T-cell (primary cell): Measurements from ENCODE around the gene ROPN1B. TPM values are rescaled to one million over a fixed set of nuclear protein-coding genes. Genes with fewer than 3 reads are reported as not detected.

Experiments used
- ATAC-seq, 4 experiments: fragments of 200-7000 bp in 3 of 4; fragments of 150-1000 bp in 1 of 4; cut with Tn5 transposase; replicated peaks in 1 of 4; 1 replicate in 3 of 4; 2 replicates in 1 of 4; pipeline ENCODE4 v1.10.0; 2021; ENCODE audit warnings: moderate library complexity in 3 of 4, mild to moderate bottlenecking in 2 of 4, moderate number of reproducible peaks in 1 of 4
- CTCF ChIA-PET, 2 donors: fragments of 300-600 bp; sonication (Branson Sonifier 250); formaldehyde crosslinking; loops; one replicate each; lab custom pipeline; 2022; ENCODE audit warnings: antibody characterized with exemption in 2 of 2; lab: Charles Lee
- POLR2A ChIA-PET, 2 donors: fragments of 300-600 bp; sonication (Branson Sonifier 250); formaldehyde crosslinking; loops; one replicate each; lab custom pipeline; 2022; ENCODE audit warnings: antibody characterized with exemption in 2 of 2; lab: Charles Lee
- DNase-seq, 35 experiments: peaks; one replicate each; pipeline versions ENCODE4 v3.0.0 to v3.0.0-alpha.2; 2013 to 2023
- H3K27ac ChIP-seq: one replicate; pipeline ENCODE4 v1.5.1; 2013; ENCODE audit warnings: low read length
- H3K27me3 ChIP-seq, 2 experiments: replicated peaks in 1 of 2; 1 replicate in 1 of 2; 2 replicates in 1 of 2; pipeline versions ENCODE4 v1.6.1 to v1.7.0; 2013; ENCODE audit warnings: low read length in 1 of 2, mixed read lengths in 1 of 2; ENCODE audit not compliant: control insufficient read depth in 2 of 2, insufficient read depth in 2 of 2; ENCODE audit errors: extremely low read depth in 1 of 2
- H3K36me3 ChIP-seq, 2 donors: 1 replicate in 1 of 2; 2 replicates in 1 of 2; pipeline versions ENCODE4 v1.6.1 to v1.7.0; 2013; ENCODE audit warnings: low read length in 1 of 2; ENCODE audit not compliant: control insufficient read depth in 2 of 2, insufficient read depth in 1 of 2; ENCODE audit errors: extremely low read depth in 1 of 2
- H3K4me1 ChIP-seq, 2 experiments: 1 replicate in 1 of 2; 2 replicates in 1 of 2; pipeline versions ENCODE4 v1.6.1 to v1.7.0; 2013; ENCODE audit warnings: low read length in 2 of 2, mixed read lengths in 1 of 2; ENCODE audit not compliant: insufficient read depth in 2 of 2, control insufficient read depth in 1 of 2; ENCODE audit errors: extremely low read depth in 1 of 2
- H3K4me3 ChIP-seq, 2 donors: 1 replicate in 1 of 2; 2 replicates in 1 of 2; pipeline versions ENCODE4 v1.5.1 to v1.7.0; 2013; ENCODE audit warnings: mild to moderate bottlenecking in 2 of 2, low read length in 1 of 2, moderate library complexity in 1 of 2; ENCODE audit not compliant: control insufficient read depth in 1 of 2; ENCODE audit errors: extremely low read depth in 1 of 2
- H3K9me3 ChIP-seq: 2 replicates; pipeline ENCODE4 v1.7.0; 2013
- H3K27ac Mint-ChIP-seq, 2 donors: one replicate each; pipeline ENCODE4 v1.8.0; 2020 to 2021; ENCODE audit warnings: mild to moderate bottlenecking in 2 of 2, mixed read lengths in 2 of 2
- H3K27me3 Mint-ChIP-seq, 2 donors: one replicate each; pipeline ENCODE4 v1.8.0; 2021 to 2022; ENCODE audit warnings: mixed read lengths in 2 of 2
- H3K36me3 Mint-ChIP-seq: one replicate; pipeline ENCODE4 v1.8.0; 2021; ENCODE audit warnings: mixed read lengths
- H3K4me1 Mint-ChIP-seq, 3 donors: one replicate each; pipeline ENCODE4 v1.8.0; 2020 to 2022; ENCODE audit warnings: mixed read lengths in 3 of 3, mild to moderate bottlenecking in 1 of 3
- H3K4me3 Mint-ChIP-seq, 3 donors: one replicate each; pipeline ENCODE4 v1.8.0; 2020 to 2022; ENCODE audit warnings: mild to moderate bottlenecking in 3 of 3, mixed read lengths in 3 of 3, moderate library complexity in 3 of 3
- H3K9me3 Mint-ChIP-seq, 3 donors: one replicate each; pipeline ENCODE4 v1.8.0; 2020 to 2022; ENCODE audit warnings: mixed read lengths in 3 of 3
- WGBS: methylation state at CpG from one replicate; pipeline ENCODE4 v1.1.5; 2013; ENCODE audit warnings: missing lambda C conversion rate; ENCODE audit not compliant: insufficient coverage; 5-methylcytosine and 5-hydroxymethylcytosine counted together
- total RNA-seq, 35 experiments: library from RNA in 6 of 35; stranded (reverse) in 6 of 35; fragments of 120-200 nt in 1 of 35; gene quantifications; one replicate each; pipeline versions ENCODE4 v1.2.1 to v1.2.4 and lab custom pipeline; 2013 to 2026

Gene ROPN1B
- total RNA-seq, 5 donors from 2014 or later (not counting 1 experiment from before 2014, with no cell fraction given): not detected

DNA sequence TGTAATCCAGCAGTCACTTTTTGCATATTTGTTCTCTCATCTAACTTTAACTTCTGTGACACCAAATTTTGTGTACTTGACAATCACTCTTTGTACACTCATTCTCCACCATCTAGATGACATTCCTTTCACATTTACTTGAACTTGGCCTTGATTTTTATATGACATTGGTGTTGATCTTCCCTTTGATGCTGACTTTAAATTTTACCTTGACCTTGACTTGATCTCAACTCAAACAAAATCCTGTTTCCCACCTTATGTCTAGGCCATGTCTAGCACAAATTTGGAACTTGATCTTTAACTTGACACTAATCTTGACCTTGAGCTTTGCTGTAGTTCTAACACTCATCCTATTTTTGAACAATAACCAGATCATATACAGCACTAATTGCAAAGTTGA, 33.2 kb downstream of the ROPN1B start:
- H3K36me3 Mint-ChIP-seq: peaks cover 36% of the 10 kb centered on the region
- H3K9me3 Mint-ChIP-seq: peaks cover 8 to 22% (median 13%) of the 10 kb centered on the region in 3 donors
- Histone ChIP-seq H3K27me3 (peaks cover 0 to under 1% of the 10 kb centered on the region in 2 experiments), H3K27ac (no peak overlapping the region), H3K4me1 (no peaks in the 10 kb centered on the region), H3K4me3 (no peak overlapping the region), H3K36me3 (peaks cover 7 to 12% of the 10 kb centered on the region in 2 donors), H3K9me3 (no peaks in the 10 kb centered on the region)
- H3K4me3 Mint-ChIP-seq: no peak overlapping the region
- ATAC-seq (no peak), DNase-seq (no peak)
- H3K4me1 Mint-ChIP-seq: no peaks in the 10 kb centered on the region
- ChIA-PET CTCF (no interaction called here), POLR2A (no interaction called here)
- no peak overlapping the region for H3K27ac Mint-ChIP-seq
- peaks cover 0 to 4% of the 10 kb centered on the region in 2 donors for H3K27me3 Mint-ChIP-seq

DNA sequence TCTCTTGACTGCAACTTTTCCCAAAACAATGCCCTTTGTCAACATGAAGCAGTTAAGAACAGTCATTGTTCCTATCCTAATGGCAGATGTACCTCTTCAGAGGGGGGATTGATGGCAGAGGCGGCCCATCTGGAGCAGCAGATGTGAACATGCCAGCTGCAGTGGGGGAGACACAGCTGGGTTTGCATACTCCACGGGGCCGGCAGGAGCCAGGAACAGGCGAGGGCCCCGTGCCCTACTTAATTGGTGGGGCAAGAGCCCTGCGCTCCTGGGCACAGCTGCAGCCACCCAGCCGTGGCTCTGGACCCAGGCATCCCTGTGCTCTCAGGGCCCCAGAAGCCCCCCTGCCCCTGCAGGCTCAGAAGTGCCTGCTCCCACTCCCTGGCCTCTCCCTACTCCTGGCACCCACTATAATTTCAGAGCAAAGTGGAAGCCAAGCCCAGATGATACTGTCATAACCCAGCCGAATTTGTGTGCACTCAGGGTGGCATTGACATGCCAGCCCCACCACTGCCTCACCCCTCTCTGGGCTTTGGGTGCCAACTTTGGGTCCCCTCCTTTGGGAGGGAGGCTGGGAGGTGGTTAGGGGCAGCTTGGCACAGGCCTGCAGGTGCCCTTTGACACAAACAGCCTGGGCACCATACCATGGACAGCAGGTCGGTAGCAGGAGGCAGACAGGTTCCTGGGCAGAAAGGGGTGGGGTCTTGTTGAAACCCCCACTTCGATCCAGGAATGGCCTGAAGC, 34.6 kb downstream of the ROPN1B start:
- DNase-seq: no peak
- Histone ChIP-seq H3K9me3 (no peaks in the 10 kb centered on the region), H3K27me3 (no peaks in the 10 kb centered on the region), H3K4me3 (no peak overlapping the region), H3K27ac (no peak overlapping the region), H3K36me3 (peaks cover 12 to 20% of the 10 kb centered on the region in 2 donors), H3K4me1 (no peaks in the 10 kb centered on the region)
- ATAC-seq: no peak
- CTCF ChIA-PET: no interaction called here
- H3K9me3 Mint-ChIP-seq: peaks cover 5 to 20% (median 8%) of the 10 kb centered on the region in 3 donors
- peaks cover 42% of the 10 kb centered on the region for H3K36me3 Mint-ChIP-seq
- no peak overlapping the region for H3K4me3 Mint-ChIP-seq
- POLR2A ChIA-PET: no interaction called here
- peaks cover 0 to 2% of the 10 kb centered on the region in 2 donors for H3K27me3 Mint-ChIP-seq
- WGBS: 93% methylated on average over 9 of the region's 10 CpGs
- no peaks in the 10 kb centered on the region for H3K4me1 Mint-ChIP-seq
- H3K27ac Mint-ChIP-seq: no peak overlapping the region

DNA sequence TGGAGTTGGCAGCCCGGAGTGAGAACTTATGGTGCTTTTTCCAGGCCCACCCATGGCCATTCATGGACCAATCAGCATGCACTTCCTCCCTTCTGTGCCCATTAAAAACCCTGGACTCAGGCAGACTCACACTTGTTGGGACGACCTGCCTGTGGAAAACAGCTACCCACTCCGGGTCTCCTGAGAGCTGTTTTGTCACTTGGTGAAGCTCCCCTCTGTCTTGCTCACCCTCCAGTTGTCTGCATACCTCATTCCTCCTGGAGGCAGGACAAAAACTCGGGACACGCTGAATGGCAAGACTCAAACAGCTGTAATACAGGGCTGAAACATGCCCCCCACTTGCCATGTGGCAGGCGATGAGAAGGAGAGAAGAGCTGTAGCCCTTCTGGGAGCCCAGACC, 35.2 kb downstream of the ROPN1B start:
- 100% methylated on average over 4 of the region's 6 CpGs for WGBS
- Histone ChIP-seq H3K4me3 (no peak overlapping the region), H3K27ac (no peak overlapping the region), H3K27me3 (no peaks in the 10 kb centered on the region), H3K9me3 (no peaks in the 10 kb centered on the region), H3K36me3 (peaks cover 12 to 23% of the 10 kb centered on the region in 2 donors), H3K4me1 (no peaks in the 10 kb centered on the region)
- no peak for ATAC-seq
- H3K27me3 Mint-ChIP-seq: no peaks in the 10 kb centered on the region
- no peaks in the 10 kb centered on the region for H3K4me1 Mint-ChIP-seq
- CTCF ChIA-PET: no interaction called here
- H3K9me3 Mint-ChIP-seq: peaks cover 4 to 14% (median 8%) of the 10 kb centered on the region in 3 donors
- peaks cover 43% of the 10 kb centered on the region for H3K36me3 Mint-ChIP-seq
- H3K4me3 Mint-ChIP-seq: no peak overlapping the region
- POLR2A ChIA-PET: no interaction called here
- no peak for DNase-seq
- H3K27ac Mint-ChIP-seq: no peak overlapping the region

DNA sequence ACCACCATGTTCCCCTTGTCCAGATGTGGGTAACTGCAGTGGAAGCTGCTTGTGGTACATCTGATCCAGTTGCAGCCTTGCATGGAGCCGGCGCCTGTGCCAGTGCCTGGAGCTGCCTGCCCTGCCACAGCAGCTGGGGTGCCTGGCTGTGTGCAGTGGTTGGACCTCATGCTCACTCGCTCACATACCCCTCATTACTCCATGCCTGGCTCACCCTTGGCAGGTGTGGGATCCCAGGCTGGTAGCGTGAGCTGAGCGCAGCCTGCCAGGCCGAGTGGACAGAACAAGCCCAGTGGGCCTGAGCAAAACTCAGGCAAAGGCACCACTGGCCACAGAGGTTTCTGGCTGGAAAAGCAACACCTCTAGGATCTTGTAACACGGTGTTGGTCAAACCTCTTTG, 35.7 kb downstream of the ROPN1B start:
- DNase-seq (no peak), ATAC-seq (no peak)
- Mint-ChIP-seq H3K9me3 (peaks cover 4 to 9% (median 8%) of the 10 kb centered on the region in 3 donors), H3K27me3 (no peaks in the 10 kb centered on the region), H3K27ac (no peak overlapping the region), H3K4me3 (no peak overlapping the region), H3K4me1 (no peaks in the 10 kb centered on the region), H3K36me3 (peaks cover 44% of the 10 kb centered on the region)
- Histone ChIP-seq H3K4me1 (no peaks in the 10 kb centered on the region), H3K36me3 (peaks cover 12 to 23% of the 10 kb centered on the region in 2 donors), H3K9me3 (no peaks in the 10 kb centered on the region), H3K27me3 (no peaks in the 10 kb centered on the region), H3K27ac (no peak overlapping the region), H3K4me3 (no peak overlapping the region)
- POLR2A ChIA-PET: no interaction called here
- WGBS: 97% methylated on average over 5 of the region's 7 CpGs
- CTCF ChIA-PET: no interaction called here

DNA sequence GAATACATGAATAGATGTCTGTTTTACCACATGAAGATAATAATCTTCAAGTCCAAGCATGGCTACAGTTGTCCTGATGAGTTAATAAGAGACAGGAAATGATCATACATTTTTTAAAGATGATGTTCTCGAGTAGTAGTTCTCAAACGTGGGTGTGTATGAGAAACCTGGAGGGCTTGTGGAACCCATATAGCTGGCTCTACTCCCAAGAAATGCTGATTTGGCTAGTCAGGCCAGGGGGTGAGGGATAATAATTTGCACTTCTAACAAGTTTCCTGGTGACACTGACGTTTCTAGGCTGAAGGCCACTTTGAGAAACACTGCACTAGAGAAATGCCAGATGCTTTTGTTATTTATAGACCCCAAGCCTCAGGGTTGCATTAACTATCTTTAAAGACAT, 37.0 kb downstream of the ROPN1B start:
- no peaks in the 10 kb centered on the region for H3K27me3 Mint-ChIP-seq
- no peaks in the 10 kb centered on the region for H3K4me1 Mint-ChIP-seq
- Histone ChIP-seq H3K4me3 (no peak overlapping the region), H3K27me3 (no peaks in the 10 kb centered on the region), H3K36me3 (peaks cover 19 to 23% of the 10 kb centered on the region in 2 donors), H3K4me1 (no peaks in the 10 kb centered on the region), H3K9me3 (no peaks in the 10 kb centered on the region), H3K27ac (no peak overlapping the region)
- ATAC-seq (no peak), DNase-seq (no peak)
- H3K9me3 Mint-ChIP-seq: peaks cover 4 to 9% (median 6%) of the 10 kb centered on the region in 3 donors
- H3K36me3 Mint-ChIP-seq: peaks cover 48% of the 10 kb centered on the region
- WGBS: 34% methylated on average over 2 of the region's 3 CpGs
- ChIA-PET CTCF (no interaction called here), POLR2A (no interaction called here)
- H3K27ac Mint-ChIP-seq: no peak overlapping the region
- no peak overlapping the region for H3K4me3 Mint-ChIP-seq

DNA sequence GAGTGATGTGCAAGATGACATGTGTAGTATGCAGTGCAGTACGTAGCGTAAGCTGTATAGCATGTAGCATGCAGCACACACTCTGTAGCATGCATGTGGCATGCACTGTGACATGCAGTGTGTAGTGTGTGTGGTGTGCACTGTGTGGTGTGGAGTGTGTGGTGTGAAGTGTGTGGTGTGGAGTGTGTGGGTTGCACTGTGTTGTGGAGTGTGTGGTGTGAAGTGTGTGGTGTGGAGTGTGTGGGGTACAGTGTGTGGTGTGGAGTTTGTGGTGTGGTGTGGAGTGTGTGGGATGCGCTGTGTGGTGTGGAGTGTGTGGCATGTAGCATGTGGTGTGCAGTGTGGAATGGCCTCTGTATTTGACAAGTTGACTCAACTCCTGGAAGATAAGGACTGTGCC, 39.2 kb downstream of the ROPN1B start:
- H3K36me3 Mint-ChIP-seq: peaks cover 70% of the 10 kb centered on the region
- no peaks in the 10 kb centered on the region for H3K9me3 Mint-ChIP-seq
- no peak overlapping the region for H3K27ac Mint-ChIP-seq
- H3K4me3 ChIP-seq: no peak overlapping the region
- no peaks in the 10 kb centered on the region for H3K4me1 ChIP-seq
- H3K27ac ChIP-seq: no peak overlapping the region
- DNase-seq (no peak), ATAC-seq (no peak)
- H3K9me3 ChIP-seq: no peaks in the 10 kb centered on the region
- ChIA-PET CTCF (interaction anchor here (0.6 to 0.8 kb wide), 2 partner anchors 1504 to 1539 kb away, joined by 3 read pairs; no protein-coding TSS in a partner anchor), POLR2A (no interaction called here)
- H3K36me3 ChIP-seq: peaks cover 19 to 28% of the 10 kb centered on the region in 2 donors
- H3K4me1 Mint-ChIP-seq: no peaks in the 10 kb centered on the region
- 91% methylated on average over 2 of the region's 3 CpGs for WGBS
- no peaks in the 10 kb centered on the region for H3K27me3 ChIP-seq
- H3K27me3 Mint-ChIP-seq: no peaks in the 10 kb centered on the region
- H3K4me3 Mint-ChIP-seq: no peak overlapping the region
